HG03196 (cell line): ENCODE results near the gene GPC3.

Experiments used
- ATAC-seq: cut with Tn5 transposase; IDR thresholded peaks from one replicate; pipeline ENCODE4 v1.9.1; 2021; ENCODE audit not compliant: unreplicated experiment

The GPC3 gene

DNA sequence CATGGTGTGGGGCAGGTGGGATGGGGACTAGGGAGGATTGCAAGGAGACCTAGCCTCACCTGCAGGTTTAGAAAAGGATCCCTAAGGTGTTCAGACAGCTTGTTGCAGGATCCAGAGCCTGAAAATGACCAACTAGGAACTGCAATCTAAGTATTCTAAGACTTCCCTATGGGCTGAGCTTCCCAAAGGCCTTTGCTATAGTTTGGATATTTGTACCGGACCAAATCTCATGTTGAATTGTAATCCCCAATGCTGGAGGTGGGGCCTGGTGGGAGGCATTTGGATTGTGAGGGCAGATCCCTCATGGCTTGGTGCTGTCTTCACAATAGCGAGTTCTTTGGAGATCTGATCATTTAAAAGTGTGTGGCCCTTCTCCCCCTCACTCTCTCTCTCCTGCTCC, 52.1 kb downstream of the GPC3 start:
- no peak for ATAC-seq

DNA sequence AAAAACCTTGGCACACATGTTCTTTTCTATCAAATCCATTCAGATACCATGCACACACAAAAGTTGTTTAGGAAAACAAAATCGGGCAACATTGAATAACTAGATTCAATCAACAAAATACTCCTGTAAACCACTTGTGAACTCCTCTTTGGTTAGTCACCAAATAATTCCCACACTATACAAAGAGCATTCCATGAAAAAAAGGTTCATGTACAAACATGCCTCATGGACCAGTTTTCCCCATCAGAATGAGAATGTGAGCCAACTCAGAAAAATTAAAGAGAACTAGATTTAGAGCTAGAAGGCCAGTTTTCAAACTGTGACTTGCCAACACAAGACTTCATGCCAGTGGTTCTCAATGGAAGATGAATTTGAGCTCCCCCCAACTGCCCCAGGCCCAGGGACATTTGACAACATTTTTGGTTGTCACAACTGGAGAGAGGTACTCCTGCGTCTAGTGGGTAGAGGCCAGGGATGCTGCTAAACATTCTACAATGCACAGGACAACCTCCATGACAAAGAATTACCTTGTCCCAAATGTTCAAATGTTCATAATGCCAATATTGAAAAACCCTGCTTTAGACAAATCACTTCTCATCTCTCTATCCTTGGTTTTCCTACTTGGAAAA, 55.4 kb downstream of the GPC3 start:
- ATAC-seq, result no peak

DNA sequence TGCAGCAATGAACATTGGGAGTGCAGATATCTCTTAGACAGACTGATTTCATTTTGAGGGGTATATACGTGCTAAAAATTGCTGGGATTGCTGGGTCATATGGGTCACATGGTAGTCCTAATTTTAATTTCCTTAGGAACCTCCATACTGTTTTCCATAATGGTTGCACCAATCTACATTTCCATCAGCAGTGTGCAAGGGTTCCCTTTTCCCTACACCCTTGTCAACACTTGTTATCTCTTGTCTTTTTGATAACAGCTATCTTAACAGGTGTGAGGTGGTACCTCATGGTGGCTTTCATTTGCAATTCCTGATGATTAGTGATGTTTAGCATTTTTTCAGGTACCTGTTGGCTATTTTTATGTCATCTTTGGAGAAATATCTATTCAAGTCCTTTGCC, 57.0 kb downstream of the GPC3 start:
- ATAC-seq, result no peak

DNA sequence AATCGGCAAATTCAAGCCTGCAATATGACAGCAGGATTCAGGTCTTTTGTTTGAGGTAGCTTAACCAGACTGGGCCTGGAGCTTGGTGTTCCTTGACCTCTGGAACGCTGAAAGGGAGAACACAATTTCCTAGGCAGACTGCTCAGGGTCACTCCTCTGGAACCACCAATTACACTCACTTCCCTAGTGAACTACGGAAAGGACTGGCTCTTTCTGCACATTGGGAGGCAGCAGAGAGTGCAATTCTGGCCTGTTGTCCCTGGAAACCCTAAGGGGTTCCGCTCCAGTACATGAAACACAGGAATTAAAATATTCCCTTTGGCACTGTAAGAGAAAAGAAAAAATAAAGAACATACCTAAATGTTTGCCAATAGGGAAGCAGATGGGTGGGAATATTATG, 58.6 kb downstream of the GPC3 start:
- ATAC-seq, result no peak

DNA sequence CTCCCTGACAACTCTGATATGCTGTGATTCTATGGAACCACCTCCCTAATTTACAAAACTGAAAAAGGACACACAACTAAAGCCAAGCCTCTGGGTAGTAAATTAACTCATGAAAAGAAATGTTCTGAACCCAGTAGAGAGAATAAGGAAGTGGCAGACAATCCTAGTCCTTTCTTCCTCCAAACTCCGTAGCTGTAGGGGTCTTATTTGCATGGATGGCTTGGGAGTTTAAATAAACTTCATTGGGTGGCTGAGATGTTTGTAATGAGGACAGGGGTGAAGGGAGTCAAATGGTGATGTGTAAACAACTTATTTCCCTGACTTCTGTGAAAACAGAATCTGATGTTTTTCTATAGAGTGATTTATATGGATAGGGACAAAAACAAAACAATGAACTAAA, 59.3 kb downstream of the GPC3 start:
- ATAC-seq, result no peak

DNA sequence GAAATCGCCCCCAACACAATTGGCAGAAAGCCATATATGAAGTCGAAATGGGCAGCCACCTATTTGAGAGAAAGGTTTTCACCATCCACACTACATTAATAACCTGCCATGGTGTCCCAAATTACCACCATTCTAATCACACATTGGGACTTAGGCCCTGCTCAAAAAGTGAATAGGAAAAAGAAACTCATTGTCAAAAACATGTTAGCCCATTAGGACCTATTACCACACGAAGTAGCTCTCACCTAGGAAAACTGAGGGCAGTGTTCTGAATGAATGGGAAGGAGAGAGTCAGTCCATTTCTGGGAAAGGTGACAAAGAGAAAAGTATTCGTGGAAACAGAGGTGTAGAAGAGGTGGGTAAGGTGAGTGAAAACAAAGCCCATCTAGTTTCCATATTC, 60.8 kb downstream of the GPC3 start:
- no peak for ATAC-seq

DNA sequence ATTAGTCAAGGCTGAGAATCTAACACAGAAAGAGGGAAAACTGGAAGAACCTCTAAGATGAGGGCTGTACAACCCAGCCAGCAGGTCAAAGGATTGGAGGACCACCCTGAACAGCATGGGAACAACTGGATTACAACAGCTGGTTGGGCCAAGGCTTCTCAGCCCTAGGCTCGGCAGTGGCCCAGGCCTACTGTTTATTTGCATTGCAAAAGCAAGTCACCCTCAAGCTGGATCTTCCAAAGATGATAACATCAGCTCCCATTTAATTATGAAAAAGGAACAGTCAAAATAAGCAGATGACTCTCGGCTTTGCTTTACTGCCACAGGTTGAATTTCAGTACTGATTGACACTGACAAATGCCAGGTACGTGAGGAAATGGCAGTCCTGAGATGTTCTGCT, 61.8 kb downstream of the GPC3 start:
- ATAC-seq, result no peak

DNA sequence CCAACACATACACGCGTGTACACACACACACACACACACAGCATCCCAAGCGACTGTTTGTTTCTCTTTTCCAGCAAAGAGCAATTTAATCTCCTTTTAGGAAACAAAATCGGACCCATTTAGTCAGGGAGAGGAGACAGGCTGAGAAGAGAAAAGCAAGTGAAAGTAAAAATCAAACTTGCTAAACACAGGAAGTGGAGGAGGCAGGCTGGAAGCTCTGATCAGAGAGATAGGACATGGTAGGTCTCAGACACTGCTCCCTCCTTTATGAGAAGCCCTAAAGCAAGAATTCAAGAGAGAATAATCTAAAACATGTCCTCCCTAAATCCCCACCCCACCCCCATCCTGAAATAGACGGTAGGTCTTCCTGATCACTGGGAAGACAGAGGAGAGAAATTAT, 62.3 kb downstream of the GPC3 start:
- ATAC-seq, result peak; percentile 55

DNA sequence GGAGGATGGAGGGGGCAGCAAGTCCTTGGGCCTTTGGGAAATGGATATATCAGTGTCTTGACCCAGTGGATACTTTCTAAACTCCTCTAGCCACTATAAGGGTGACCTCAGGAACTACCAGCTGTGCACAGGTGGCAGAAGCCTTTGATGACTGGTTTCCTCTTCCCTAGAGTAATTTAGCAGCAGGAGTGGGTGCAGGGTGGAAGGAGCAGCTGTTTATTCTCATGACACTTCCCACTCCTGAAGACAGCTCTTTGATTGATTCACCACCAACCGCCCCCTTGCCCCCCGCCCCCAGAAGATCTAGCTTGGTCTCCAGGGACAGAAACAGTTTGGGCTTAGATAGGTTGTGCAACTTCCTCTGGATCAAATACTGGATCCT, 63.0 kb downstream of the GPC3 start:
- no peak for ATAC-seq

DNA sequence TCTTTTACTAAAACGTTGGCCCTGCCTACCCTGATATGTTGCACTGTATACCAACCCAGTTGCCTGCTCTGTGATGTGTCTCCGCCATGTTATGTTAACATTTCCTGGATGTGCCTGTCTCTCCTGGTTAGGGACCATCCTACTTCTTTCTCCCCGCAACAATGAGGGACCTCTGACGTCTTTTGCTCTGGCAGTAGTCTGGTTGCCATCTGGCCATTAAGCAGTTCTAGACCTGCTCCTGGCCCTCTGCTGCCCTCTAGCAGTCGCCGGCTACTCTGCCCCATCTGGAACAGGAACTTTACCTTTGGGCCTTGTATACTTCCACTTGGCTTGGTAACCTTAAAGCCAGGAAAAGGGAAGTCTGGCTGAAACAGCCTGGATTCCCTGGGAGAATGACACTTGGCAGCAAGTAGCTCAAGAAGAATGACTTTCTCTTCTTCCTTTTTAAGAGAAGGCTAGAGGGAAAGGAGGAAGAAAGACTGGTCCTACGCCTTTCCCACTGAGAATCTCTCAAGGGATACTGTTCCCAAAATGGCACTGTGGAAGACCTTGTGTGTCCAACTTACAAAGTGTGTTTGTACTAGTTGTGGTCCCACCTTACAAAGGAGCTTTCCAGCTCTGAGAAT, 63.5 kb downstream of the GPC3 start:
- no peak for ATAC-seq

DNA sequence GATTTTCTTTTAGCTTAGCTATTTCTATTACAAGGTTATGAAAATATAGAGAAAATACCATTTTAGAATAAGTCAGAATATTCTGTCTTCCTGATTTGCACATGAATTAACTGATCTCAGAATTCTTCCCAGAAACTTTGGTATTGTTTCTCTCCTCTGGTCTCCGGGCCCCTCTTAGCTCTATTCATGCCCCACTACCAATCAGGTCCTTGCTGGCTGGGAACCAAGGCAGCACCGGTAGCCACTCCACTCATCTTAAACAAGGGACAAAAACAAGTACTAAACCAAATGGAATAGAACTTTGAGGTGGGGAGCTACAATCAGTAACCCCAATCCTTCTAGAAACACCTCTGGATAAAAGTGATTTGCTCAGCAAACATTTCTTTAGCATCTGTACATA, 64.3 kb downstream of the GPC3 start:
- ATAC-seq, result no peak

DNA sequence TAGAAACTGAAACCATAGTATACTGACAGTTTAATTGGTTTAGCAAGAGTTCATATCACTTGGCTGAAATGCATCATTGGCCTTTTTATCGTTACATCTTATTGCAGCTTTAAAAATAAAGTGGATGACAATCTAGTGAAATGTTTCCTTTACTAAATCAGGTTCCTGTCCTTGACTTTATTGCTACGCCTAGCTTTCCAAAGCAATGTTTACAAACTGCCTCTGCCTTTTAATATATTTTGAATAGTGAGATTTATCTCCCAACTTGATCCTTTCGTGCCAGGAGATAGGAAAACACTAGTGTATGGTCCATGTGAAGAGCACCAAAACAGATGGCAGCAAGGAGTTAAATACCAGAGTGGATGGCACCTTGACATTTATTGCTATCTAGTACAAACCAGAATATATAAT, 67.0 kb downstream of the GPC3 start:
- ATAC-seq, result no peak

DNA sequence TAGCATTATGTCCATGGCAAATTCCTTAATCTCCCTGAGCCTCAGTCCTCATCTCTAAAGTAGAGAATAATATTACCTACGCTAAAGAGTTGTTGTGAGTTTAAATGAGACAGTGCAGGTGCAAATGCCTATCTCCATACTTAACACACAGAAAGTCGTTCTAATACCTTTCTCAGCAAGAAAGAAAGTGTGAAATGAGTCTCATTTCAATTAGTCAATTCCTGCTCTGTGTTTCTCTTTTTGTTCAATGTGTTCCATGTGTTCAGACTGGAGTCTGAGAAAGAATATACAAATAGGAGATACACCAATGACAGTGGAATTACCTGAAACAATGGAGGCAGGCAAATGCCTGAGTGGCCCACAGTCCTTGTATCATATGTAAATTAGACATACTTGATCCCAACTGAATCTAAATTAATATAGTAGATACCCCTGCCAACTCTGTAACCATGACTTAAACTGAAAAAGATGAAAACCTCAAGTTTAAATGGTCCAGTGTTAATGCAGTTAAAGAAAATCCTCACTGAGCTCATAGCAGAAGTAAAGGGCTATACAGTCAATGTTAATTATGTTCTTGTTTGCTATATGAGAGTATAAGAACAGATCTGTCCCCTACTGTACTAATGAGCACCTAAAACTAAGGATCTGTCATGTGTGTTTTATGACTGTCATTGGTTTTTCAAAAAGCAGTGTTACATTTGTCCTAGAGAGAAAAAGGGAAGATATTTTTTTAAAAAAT, 68.2 kb downstream of the GPC3 start:
- ATAC-seq, result no peak

DNA sequence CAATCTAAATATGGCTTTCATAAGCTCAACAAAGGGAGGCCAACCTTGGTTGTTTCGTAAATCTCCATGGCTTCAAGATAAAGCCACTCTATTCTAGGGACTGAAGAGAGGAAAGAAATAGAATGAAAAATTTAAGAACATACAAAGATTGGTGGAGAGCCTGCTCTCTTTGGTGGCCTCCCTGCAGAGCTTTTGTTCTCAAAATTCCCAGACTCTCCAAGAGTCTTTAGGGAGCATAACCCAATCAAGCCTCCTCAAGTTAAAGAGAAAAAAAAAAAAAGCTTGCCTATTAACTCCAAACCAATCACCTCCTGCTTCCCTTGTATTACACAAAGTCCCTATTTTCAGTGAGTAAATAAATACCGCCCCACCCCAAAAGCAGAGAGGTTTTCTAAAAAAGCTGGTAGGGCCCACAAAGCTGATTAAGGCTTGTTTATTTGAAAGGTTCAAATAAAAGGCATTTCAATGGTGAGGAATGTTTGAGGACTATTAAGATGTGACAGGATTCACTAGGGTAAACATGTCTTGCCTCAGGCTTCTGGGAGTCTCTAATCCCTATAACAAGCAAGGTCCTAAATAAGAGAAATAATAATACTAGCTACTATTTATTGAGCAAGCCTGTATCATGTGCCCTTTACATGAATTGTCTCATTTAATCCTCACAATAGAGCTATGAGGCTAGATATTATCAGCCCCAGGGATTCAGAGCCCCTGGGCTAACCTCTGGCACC, 71.6 kb downstream of the GPC3 start:
- no peak for ATAC-seq

DNA sequence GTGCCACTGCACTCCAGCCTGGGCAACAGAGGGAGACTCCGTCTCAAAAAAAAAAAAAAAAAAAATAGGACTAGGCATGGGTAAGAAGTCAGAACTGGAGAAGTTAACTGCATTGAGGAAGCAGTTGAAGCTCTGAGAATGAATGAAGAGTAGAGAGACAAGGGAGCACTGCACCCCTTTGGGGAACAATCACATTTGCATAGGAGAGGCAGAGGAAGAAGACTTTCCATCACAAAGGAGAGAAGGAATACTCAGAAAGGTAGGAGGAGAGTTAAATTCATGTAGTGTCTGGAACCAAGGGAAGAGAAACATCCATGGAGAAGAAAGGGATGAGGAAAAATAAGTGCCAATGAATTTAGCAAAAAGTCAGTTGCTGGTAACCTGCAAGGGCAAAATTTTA, 72.4 kb downstream of the GPC3 start:
- no peak for ATAC-seq

DNA sequence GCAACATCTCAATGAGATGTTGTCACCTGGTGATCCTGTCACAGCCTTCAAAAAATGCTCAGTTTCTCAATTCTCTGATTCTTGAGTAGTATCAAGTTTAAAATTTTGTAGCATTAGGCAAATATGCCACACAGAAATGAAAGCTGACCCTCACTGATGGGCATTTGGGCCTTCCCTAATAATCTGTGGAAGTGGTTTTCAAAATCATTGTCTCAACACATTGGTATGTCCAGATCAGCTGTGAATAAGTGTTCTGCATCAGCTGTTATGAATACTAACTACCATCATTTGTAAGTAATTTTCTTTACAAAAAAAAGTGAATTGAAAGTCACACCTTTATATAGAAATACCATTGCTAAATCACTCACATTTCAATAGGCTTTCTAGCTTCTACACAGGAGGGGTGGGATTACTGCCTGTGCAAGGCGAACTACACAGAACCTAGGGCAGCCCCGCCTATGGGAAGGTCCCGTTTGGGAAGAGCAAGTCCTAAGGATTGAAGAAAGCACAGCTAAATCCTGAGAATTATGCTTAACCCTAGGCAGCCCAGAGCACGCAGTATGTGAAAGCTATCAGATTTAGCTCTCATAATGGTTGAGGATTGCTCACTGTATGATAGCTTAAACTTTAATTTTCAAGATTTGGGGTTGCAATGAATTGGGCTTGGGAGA, 73.4 kb downstream of the GPC3 start:
- ATAC-seq, result no peak

DNA sequence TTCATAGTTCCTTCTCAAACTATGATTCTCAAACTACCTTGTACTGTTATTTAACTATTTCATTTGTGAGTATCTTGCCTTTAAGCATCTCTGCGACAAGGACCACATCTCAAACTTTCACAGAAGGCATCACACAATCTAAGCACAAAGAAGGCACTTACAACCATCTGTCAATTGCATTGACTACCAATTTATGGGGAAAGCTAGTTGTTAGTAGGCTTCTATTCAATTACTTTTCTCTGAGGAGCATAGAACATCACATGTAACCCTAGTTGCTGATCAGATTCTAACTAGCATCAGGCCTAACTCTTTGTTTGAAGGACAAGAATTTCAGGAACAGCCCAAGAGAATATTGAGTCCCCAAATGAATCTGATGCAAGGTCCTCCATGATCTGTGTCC, 74.9 kb downstream of the GPC3 start:
- ATAC-seq, result no peak

DNA sequence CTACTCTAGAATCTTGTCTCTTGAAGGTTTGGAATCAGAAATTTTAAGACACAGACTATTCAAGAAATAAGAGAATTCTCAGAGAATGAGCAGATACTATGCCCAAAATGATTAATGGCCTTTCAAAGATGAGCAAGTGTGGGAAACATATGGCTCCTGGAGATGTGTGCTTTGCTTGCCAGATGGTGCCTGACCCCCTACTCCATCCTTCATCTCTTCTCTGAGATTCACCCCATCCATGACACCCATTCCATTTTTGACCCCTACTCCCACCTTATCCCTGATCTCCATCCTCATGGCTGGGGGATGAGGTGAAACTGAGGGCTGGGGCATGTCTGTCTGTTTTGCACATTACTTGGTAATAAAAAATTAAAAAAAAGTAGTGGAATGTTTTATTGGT, 75.5 kb downstream of the GPC3 start:
- ATAC-seq, result no peak

DNA sequence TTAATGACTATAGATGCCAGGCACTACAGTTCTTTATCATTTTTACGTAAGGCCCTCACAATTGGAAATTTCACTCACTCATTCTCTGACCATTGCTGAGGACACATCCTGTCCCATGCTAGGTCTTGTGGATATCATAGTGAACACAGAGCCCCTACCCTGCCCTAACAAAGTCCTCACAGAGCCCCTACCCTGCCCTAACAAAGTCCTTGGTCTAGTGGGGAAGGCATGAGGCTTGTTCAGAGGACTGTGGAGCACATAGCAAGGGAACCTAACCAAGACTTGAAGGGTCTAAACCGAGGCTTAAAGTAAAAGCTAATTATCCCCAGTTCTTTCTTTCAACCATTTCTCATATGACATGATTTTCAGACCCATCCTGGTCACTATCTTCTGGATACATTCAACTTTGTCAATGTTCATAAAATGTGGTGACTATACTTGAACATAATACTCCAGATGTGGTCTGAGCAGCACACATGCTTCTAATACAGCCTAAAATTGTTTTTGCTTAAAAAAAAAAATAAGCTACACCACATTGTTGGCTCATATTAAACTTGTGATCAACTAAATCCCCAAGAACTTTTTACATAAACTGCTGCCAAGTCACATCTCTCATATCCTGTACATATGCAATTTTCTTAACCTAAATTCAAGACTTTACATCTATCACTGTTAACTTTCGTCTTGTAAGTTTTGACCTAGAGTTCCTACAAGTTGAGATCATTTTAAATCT, 77.0 kb downstream of the GPC3 start:
- no peak for ATAC-seq

DNA sequence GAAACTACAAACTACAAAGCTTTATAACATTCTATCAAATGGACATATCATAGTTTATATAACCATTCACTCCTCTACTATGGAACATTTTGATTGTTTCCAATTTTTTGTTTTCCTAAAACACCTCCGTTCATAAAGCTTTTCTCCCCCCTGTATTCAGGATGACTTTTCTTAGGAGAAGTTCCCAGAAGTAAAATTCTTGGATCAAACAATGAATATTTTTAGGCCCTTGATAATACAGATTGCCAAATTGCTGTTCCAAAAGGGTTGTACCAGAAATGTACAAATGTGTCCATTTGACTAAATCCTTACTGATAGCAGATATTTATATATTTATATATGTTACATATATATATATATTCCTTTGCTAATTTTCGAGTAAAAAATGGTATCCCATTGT, 77.8 kb downstream of the GPC3 start:
- no peak for ATAC-seq

DNA sequence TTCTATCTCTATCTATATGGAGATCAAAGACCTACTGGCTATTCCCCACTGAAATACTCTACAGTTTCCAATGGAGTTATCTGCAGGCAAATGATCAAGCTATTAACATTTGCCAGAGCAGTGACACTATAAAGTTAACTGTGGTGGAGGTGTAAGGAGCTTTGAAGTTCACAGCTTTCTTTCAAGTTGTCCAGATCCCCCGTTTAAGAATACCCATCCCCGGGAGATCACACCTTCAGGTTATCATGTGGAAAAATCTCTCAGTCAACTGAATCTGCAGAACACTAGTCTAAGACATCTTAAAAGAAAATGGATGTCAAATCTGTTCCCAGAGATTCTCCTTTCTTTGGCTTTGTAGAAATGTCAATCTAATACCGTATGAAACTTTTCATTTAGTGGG, 80.1 kb downstream of the GPC3 start:
- no peak for ATAC-seq
